Mesodermal cell (in vitro differentiated cells): ENCODE data around the gene WDR38.

Source experiments
- H3K27ac ChIP-seq: 2 replicates; pipeline ENCODE4 v1.7.0; 2013; ENCODE audit warnings: mild to moderate bottlenecking, low read depth, low read length, moderate library complexity; ENCODE audit not compliant: severe bottlenecking
- H3K36me3 ChIP-seq: 2 replicates; pipeline ENCODE4 v1.7.1; 2013; ENCODE audit warnings: mild to moderate bottlenecking, low read length, moderate library complexity; ENCODE audit not compliant: control insufficient read depth, insufficient read depth
- H3K4me1 ChIP-seq: one replicate; pipeline ENCODE4 v1.7.1; 2013; ENCODE audit warnings: mild to moderate bottlenecking, low read length; ENCODE audit not compliant: insufficient read depth, control insufficient read depth, poor library complexity, severe bottlenecking
- H3K4me3 ChIP-seq: 2 replicates; pipeline ENCODE4 v1.7.0; 2013; ENCODE audit warnings: low read length, control low read depth, mild to moderate bottlenecking; ENCODE audit not compliant: insufficient read depth, poor library complexity, severe bottlenecking; ENCODE audit errors: extremely low read depth
- H3K9me3 ChIP-seq: 2 replicates; pipeline ENCODE4 v1.7.1; 2013; ENCODE audit warnings: mild to moderate bottlenecking, low read length, moderate library complexity; ENCODE audit not compliant: control insufficient read depth
- WGBS, 2 experiments: methylation state at CpG; one replicate each; pipeline ENCODE4 v1.1.5; 2013; ENCODE audit warnings: missing lambda C conversion rate in 2 of 2; ENCODE audit not compliant: insufficient coverage in 2 of 2; 5-methylcytosine and 5-hydroxymethylcytosine counted together

Gene WDR38

DNA sequence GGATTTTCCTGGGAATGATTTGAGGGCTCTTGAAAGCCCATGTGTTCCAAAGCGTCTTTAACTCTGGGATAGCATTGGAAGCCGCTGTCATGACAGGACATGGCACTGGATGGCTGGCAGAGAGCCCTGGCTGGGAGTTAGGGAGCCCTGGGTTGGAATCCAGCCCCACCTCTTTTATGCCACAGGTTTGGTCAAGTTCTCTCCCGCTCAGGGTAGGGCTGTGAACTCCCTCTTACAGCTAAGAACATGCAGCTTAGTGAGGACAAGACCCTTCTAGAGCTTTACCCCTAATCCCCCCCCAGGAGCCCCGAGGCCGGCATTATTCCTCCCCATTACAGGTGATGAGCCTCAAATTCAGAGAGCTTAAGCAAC is 39.1 kb upstream of the WDR38 start:
- H3K4me1 ChIP-seq: peaks cover 61% of the 10 kb centered on the region
- WGBS, 2 experiments: 100% methylated on average over 2 to 3 of the region's 5 CpGs
- peak overlapping the region; percentile 98 for H3K27ac ChIP-seq

DNA sequence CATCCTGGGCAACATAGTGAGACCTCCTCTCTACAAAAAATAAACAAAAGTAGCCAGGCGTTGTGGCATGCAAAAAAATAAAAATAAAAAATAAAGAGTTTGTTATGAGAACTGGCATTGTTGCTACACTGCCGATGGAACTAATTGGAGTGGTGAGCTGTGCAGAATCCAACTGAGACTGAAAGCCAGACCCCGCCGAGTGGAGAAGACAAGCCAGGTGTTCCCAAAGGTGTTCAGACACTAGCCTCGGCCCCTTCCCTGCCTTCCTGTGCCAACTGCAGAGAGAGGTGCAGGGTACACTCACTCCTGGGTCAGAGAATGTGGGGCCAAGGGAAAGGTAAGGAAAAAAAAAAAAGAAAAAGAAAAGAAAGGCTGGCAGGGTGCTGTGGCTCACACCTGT is 37.7 kb upstream of the WDR38 start:
- peaks cover 53% of the 10 kb centered on the region for H3K4me1 ChIP-seq
- no peak overlapping the region for H3K4me3 ChIP-seq
- 85 to 88% methylated on average over 4 of the region's 5 CpGs for WGBS, 2 experiments
- no peaks in the 10 kb centered on the region for H3K9me3 ChIP-seq
- H3K36me3 ChIP-seq: no peaks in the 10 kb centered on the region
- H3K27ac ChIP-seq: no peak overlapping the region

More for the DNA sequence above, 39.1 kb upstream of the WDR38 start:
- H3K9me3 ChIP-seq: no peaks in the 10 kb centered on the region
- no peak overlapping the region for H3K4me3 ChIP-seq
- no peaks in the 10 kb centered on the region for H3K36me3 ChIP-seq

DNA sequence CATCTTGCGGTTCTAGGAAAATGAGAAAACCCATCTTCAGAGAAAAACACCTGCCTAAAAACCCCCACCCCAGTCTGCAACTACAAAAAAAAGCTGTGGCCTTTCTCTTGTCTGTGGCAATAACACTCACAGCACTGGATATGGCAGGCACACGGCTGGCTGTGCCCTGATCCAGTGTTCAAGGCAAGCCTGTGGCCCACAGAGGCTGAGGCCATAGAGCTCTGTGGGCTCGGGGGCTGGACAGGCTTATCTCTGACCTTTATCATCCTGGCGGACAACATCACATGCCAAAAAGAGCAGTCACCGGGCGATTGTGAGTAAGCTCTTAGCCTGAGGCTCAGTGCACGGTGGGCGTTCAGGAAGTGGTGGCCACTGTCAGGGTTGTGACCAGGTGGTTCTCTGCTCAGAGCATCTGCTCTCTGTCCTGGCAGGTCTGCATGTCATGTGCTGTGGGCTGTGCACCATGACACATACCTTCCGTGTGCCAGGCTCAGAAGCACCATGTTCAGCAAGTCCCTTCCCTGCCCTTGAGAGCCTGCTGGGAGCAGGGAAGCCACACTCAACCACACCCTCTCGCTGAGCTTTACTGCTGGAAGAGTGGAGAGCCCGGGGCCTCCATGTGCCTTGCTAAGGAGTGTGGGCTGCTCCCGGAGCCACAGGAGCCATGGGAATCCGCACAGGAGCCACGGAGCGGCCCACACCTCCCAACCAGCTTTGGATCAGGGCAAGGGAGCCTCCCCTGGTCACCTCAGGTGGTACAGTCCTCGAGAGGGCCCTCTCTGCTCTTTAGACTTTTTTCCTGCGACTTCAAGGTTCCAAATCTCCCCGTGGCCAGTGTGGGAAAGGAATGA is 34.6 kb upstream of the WDR38 start:
- Histone ChIP-seq H3K4me3 (no peak overlapping the region), H3K27ac (peak overlapping the region; percentile 59), H3K36me3 (no peaks in the 10 kb centered on the region), H3K4me1 (peaks cover 30% of the 10 kb centered on the region), H3K9me3 (no peaks in the 10 kb centered on the region)
- WGBS, 2 experiments: 73 to 75% methylated on average over 13 to 15 of the region's 18 CpGs

DNA sequence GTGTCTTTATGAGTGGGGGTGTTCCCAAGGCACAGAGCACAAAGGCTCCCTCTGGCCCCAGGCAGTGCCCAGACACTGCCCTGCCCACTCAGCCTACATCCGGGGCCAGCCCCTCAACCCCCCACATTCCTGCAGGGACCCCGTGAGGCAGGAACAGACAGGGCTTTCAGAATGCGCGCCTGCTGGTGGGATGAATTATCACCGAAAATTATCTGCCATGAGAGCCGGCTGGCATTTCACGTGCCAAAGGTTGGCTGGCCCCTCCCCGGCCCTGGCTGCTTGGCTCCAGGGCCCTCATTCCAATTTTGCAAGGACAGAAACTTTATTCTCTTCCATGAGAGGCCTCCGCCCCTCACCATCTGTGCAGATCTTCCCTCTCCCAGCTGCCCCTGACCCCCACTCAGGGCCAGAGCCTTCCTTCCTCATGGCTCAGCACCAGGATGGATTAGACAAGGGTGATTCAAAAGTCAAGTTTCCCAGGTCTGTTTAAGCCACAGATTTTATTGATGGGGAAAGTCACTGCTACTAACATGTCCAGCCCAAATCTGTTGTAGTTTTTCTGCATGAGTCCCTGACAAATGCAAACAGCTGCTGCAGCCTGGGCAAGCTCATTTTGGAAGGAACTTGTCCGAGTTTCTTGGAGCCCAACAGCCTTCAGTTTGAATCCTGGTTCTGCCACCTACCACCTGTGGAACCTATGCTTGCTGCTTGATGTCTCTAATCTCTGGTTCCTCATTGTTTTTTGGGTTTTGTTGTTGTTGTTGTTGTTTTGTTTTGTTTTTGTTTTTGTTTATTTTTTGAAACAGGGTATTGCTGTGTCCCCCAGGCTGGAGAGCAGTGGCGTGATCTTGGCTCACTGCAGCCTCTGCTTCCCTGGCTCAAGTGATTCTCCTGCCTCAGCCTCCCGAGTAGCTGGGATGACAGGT is 32.3 kb upstream of the WDR38 start:
- H3K4me3 ChIP-seq: no peak overlapping the region
- H3K36me3 ChIP-seq: no peaks in the 10 kb centered on the region
- peaks cover 21% of the 10 kb centered on the region for H3K4me1 ChIP-seq
- WGBS, 2 experiments: 85% methylated on average over 11 to 12 of the region's 12 CpGs
- no peaks in the 10 kb centered on the region for H3K9me3 ChIP-seq
- H3K27ac ChIP-seq: peak overlapping the region; percentile 2

DNA sequence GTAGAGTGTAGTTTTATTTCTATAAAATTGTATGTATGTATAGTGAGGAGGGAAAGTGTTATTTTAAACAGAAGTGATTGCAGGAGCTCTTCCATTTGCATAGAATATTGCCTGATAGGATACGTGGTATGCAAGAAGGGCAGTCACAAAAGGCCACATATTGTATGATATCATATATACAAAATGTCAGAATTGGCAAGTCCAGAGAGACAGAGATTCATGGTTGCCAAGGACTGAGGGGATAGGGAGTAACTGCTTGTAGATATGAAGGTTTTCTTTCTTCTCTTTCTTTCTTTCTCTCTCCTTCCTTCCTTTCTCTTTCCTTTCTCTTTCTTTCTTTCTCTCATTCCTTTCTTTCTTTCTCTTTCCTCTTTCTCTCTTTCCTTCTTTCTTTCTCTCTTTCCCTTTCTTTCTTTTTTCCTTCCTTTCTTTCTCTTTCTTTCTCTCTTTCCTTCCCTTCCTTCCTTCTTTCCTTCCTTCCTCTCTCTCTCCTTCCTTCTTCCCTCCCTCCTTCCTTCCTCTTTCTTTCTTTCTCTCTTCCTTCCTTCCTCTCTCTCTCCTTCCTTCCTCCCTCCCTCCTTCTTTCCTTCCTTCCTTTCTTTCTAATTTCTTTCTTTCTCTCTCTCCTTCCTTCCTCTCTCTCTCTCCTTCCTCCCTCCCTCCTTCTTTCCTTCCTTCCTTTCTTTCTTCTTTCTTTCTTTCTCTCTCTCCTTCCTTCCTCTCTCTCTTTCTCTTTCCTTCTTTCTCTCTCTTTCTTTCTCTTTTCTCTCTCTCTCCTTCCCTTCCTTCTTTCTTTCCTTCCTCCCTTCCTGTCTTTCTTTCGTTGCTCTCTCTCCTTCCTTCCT is 24.5 kb upstream of the WDR38 start:
- WGBS, 2 experiments: 60 to 74% methylated on average over 1 to 2 of the region's 2 CpGs
- no peak overlapping the region for H3K27ac ChIP-seq

DNA sequence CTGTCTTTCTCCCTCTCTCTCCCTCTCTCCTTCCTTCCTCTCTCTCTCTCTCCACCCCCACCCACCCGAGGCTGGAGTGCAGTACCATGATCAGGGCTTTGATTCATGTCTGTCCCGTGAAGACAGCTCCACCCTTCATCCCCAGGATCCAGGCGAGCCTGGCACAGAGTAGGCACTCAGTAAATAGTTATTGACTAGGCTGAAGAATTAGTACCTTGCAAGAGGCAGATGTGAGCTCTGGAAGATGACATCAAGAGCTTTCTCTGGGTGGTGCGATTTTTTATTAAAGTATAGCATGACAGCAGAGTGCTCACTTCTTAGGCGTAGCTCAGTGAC is 24.0 kb upstream of the WDR38 start:
- WGBS, 2 experiments: 62 to 83% methylated on average over 2 of the region's 5 CpGs
- no peaks in the 10 kb centered on the region for H3K36me3 ChIP-seq

More for the DNA sequence above, 24.5 kb upstream of the WDR38 start:
- Histone ChIP-seq H3K9me3 (no peaks in the 10 kb centered on the region), H3K4me3 (no peak overlapping the region), H3K36me3 (no peaks in the 10 kb centered on the region), H3K4me1 (no peaks in the 10 kb centered on the region)

DNA sequence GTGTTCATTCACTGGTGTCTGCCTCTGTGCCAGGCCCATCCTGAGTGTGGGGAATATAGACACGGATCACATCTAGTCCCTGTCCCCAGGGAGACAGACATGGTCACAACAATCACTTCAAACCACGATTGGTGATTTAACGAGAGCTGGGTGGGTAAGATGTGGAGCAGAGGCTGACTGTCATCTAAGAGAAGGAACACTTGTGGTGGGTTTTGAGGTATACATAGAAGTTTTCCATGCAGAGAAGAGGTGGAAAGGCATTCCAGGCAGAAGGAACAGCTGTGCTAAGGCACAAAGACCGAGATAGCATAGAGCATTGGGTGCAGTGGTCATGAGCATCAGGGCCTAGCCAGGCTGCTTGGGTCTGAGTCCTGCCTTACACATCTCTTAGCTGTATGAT is 22.7 kb upstream of the WDR38 start:
- Histone ChIP-seq H3K4me1 (no peaks in the 10 kb centered on the region), H3K9me3 (no peaks in the 10 kb centered on the region), H3K4me3 (no peak overlapping the region), H3K36me3 (no peaks in the 10 kb centered on the region), H3K27ac (no peak overlapping the region)
- 44 to 67% methylated on average over 2 to 3 of the region's 4 CpGs for WGBS, 2 experiments

More for the DNA sequence above, 24.0 kb upstream of the WDR38 start:
- Histone ChIP-seq H3K4me1 (no peaks in the 10 kb centered on the region), H3K4me3 (no peak overlapping the region), H3K9me3 (no peaks in the 10 kb centered on the region), H3K27ac (no peak overlapping the region)

DNA sequence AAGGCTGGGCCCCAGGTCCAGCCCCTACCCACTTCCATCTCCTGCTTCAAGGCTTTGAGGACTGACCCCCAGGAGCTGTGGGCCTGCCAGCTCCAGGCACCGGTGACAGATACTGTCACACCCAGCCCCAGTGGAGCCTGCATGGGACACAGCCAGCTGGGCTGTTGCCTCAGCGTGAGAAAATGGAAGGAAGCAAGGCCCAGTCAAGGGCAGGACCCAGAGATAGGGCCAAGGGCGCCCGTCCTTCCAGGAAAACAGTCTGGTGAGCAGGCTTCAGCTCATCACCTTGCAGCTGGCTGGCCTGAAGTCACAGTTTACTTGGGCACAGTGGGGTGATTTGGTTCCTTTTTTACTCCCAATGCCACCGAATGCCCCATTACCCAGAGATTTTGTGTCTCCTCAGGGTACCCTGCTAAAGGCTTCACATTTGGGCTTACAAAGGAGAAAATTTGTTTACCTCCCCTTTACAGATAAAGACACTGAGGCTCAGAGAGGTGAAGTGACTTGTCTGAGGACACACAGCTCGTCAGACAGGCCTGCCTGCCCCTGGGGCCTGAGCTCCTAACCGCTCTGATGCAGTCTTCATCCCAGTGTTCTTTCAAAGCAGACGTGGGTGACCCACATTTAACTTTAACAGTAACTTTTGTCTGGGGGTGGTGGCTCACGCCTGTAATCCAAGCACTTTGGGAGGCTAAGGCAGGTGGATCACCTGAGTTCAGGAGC is 21.5 kb upstream of the WDR38 start:
- 88 to 89% methylated on average over 8 of the region's 9 CpGs for WGBS, 2 experiments
- no peak overlapping the region for H3K27ac ChIP-seq

DNA sequence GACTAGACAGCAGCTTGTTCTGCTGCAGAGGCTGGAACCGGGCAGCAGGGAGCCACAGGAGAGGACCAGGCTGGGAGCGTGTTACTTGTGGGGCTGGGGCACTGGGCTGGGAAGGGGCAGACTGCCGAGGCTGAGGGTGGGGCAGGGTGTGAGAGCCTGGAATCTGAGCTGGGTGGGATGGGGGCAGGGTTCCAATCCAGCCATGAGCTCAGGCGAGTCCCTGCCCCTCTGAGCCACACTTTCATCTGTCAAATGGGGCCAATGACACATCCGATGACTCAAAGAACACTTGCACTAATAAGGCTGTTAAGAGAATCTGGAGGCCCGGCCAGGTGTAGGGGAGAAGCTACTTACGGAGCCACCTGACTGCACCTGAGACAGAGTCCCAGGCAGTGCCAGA is 18.7 kb upstream of the WDR38 start:
- no peak overlapping the region for H3K27ac ChIP-seq
- WGBS, 2 experiments: 75 to 92% methylated on average over 4 to 7 of the region's 7 CpGs
- H3K9me3 ChIP-seq: no peaks in the 10 kb centered on the region
- no peaks in the 10 kb centered on the region for H3K4me1 ChIP-seq
- no peak overlapping the region for H3K4me3 ChIP-seq
- H3K36me3 ChIP-seq: no peaks in the 10 kb centered on the region

More for the DNA sequence above, 21.5 kb upstream of the WDR38 start:
- Histone ChIP-seq H3K4me1 (no peaks in the 10 kb centered on the region), H3K4me3 (no peak overlapping the region), H3K9me3 (no peaks in the 10 kb centered on the region), H3K36me3 (no peaks in the 10 kb centered on the region)
